HG03060 (cell line): ENCODE results near the gene MYEOV.

ENCODE experiments used
- ATAC-seq: cut with Tn5 transposase; IDR thresholded peaks from one replicate; pipeline ENCODE4 v1.9.1; 2021; ENCODE audit warnings: low read depth, moderate number of reproducible peaks; ENCODE audit not compliant: unreplicated experiment

MYEOV gene

DNA sequence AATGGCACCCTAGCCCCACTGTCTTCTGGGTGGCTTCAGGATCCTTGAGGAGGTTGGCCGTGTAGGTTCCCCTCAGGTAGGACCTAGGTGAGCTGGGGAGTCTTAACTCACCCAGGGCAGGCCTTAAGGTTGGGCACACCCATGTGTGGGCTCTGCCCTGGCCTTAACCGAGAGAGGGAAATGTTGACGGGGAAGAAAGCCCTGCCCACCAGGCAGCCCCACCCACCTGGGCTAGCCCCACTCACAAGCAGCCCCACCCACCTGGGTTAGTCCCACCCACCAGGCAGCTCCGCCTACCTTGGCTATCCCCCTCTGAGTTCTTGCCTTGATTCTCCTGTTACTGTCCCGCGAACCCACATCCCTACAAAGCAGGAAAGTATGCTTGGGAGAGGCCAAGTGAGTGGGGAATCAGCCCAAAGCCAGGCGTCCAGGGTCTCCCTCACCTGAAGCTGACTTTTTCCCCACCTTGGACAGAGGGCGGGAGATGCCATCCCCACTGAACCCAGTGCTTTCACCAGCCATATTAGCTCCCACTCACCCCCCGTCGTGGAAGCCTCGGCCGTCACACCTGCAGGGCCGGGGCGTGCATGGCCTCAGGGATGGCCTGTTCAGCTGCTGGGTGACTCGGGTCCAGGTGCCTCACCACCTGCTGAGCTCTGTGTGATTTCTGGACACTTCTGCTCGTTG lies at the start of gene MYEOV:
Gene MYEOV, plus strand, starts transcription at position 337 of the 687 bp plus-strand sequence. CDS start 1,200 bp downstream, outside the sequence.
- no peak for ATAC-seq

DNA sequence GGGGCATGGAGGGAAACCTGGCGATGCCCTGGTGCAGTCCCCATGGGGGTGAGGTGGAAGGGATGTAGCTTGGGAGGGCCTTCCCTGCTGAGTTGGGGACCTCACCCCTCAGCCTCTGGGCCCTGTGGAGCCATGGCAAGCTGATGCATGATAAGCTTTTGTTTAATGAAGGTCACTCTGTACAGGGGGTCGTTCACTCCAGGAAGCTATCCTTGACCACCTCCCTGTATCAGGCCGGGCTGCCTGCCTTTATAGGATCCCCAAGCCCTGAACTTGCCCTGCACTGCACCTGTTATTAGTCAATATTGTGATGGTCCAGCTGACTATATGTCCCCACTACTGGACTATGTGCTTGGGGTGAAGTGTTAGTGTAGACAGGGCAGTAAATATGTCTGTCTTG lies 49.7 kb upstream of the MYEOV start:
- ATAC-seq, result no peak

DNA sequence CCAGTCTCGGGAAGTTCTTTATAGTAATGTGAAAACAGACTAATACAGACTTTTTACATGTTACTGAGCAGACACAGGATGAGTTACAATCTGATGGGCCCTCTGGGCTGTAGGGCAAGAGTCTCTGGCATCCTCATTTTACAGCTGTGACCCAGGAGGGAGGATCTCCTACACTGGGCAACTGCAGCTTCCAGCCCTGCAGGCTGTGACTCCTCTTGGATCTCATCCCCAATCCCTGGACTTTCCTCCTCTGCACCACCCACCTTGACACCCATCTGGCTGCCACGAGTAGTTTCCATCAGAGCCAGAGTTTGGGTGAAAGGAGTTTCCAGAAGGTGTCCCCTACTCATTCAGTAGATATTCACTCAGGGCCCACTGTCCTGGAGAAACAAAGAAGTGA lies 48.9 kb upstream of the MYEOV start:
- no peak for ATAC-seq

DNA sequence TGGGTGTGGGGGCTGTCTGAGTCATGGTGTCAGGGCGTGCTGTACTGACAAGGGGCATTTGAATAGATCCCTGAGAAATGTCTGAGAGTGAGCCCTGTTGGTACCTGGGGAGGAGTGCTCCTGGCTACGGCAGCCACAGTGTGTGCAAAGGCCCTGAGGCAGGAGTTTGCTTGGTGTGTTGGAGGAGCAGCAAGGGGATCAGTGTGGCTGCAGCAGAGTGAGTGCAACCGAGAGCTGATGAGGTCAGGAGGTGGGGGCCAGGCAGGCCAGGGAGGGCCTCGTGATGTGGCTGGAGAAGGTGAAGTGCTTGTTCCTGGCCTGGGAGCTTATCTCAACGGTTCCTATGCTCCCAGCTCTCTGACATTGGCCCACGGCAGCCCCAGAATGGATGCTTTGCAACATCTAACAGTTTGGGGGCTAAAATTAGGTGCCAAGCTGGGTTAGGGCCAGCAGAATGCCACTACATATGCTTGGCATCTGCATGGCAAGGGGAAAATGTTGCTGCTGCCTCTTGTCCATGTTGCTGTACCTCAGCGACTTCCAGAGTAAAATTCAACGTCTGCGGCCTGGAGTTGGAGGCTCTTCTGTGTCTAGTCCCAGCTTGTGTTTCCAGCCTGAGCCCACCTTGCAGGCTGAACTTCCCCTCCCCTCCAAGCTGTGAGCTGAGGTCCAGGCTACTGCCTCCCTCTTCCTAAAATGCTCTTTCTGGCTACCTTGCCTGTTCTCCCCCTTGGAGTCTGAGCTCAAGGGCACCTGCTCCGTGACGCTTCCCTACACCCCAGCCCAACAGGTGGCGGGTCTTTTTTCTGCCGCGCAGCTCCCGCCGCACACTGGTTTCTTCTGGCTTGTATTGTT lies 48.2 kb upstream of the MYEOV start:
- ATAC-seq, result no peak

DNA sequence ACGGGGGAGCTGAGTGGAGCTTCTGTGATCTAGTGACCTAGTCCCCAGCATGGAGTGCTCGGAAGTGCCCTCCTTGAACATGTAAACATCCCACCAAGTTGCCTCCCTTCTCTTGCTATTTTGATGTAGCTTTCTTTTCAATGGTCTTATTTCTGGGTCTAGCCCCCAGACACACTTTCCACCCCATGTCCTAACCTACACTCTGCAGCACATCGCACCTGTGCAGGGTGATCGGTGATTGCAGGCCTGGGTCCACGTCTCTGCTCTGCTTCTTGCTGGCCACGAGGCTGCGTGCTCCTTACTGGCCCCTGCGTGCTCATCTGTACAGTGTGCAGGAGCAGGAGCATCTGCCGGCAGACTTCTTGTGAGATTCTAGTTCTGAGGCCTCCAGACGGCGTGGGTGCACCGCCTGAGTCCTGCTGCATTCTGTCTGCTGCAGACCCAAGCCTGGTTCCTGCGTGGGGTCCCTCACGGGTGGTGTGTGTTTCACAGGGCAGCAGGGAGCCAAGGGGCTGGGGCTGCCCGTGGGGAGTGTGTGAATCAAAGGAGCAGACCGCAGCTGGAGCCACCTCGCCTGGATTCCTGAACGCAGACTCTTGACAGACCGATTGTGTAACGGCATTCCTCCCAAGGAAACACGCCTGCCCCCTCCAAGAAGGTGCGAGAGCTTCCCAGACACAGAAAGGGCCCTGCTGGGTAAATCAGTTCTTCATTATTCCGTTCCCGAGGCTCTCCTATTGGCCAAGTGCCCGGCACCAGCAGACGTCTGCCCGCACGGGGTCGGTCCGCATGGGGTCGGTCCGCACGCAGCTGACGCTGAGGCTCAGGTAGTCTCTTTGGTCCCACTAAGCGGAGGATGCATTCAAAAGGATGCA lies 44.4 kb upstream of the MYEOV start:
- ATAC-seq, result no peak

DNA sequence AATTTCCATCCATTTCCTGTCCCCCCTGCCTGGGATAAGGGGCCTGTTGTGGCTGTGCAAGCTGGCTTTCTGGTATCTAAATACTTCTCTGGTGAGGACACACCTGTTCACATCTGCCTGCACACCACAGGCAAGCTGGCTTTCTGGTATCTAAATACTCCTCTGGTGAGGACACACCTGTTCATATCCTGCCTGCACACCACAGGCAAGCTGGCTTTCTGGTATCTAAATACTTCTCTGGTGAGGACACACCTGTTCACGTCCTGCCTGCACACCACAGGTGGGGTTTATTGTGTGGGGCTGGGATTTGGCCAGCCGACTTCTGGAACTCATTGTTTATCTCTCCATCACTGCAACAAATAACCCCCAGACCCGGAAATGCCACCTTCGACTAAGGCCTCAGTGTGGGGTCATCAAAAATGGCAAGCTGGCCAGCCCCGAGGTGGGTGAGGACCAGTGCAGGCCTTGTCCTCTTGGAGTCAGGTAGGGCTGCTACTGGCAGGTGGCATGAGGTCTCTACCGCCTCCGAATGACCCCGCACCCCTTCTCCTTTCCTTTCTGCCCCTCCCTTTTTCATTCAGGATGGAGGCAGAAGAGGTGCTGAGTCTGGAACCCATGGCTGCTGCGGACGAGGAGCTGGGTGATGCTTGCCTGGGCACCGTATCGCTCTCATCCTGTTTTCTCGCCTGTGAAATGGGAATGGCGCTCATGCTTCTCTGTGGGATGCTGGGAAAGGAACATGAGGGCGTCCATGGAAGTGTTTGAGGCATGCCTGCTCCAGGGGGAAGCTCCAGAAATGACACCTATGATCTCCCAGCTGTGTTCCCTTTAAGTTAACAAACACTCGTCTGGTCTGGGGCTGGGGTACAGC lies 43.5 kb upstream of the MYEOV start:
- ATAC-seq, result no peak

DNA sequence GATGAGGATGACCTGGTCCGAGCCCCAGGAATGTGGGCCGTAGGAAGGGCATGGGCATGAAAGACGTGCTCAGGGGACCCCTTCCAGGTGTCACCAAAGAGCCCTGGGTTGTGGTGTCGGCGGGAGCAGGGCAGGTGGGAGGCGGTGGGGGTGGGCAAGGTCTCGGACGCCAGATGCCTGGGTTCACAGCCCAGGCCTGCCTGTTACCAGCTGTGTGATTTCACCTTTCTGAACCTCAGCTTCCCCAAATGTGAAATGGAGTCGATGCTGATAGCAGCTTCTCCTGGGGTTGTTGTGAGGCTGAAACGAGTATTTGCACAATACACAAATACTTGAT lies 42.9 kb upstream of the MYEOV start:
- ATAC-seq, result no peak

DNA sequence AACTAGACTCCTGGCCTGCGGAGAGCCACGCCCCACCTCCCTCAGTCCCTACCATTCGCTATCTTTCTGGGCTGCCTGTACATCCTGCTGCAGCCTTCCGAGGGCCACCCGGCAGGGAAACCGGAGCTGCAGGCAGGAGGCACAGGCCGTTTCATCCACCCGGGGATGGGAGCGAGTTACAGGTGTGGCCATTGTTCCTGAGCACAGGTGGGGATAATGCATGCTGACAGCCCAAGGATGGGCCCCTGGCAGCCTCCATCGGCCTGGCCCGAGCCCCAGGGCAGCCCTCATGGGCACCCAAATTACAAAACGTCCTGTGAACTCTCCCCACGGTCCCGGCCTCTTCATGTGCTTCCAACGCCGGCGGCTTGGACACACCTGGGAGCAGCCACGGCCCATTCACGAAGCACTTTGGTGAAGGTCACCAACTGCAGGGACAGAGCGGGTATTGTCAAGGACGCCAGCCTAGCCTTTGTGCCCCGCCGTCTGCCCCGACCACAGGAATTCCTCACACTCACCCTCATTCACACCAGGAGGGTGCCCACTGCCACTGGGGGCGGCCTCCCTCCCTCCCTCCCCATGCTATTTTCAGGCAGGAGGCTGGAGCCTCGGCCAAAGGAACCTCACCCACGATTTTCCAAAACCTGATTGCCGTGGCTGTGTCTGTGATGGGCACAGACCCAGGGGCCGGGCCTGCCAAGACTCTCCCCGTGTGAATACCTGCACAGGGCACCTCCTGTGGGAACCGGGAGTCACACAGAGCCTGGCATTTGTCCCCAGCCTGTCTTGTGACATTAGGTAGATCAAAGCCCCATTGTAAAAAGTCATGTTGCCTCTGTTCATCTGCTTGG lies 42.1 kb upstream of the MYEOV start:
- no peak for ATAC-seq

DNA sequence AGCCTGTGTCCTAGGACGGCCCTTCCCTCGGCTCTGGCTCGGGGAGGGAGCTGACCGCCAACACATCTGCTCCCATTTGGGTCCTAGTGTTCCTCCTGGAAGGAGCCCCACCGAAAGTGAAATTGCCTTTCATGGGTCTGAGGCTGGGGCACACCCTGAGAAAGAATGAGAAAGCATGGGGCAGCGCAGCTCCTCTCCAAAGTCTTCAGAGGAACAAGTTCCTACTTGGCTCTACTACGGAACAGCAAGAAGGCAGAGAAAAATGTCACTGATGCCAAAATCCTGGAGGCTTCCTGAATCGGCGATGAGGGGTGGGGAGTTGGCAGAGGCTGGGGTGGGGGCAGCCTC lies 41.5 kb upstream of the MYEOV start:
- ATAC-seq, result no peak

DNA sequence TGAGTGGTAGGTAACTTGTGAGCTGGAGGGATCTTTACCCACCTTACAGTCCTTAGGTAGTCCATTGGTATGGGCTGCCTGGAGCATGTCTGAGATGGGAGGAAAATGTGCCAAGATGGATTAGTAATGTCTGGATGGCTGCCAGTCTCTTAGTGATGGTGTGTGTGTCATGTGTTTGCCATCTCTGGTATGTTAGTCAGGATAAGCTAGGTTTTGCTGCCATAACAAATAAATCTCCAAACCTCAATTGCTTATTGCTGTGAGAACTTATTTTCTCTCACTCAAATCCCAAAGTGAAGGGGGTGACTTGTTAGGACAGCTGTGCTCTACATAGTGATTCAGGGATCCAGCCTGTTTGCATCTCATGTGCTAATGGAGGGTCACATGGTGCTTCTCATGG lies 40.9 kb upstream of the MYEOV start:
- ATAC-seq, result no peak

DNA sequence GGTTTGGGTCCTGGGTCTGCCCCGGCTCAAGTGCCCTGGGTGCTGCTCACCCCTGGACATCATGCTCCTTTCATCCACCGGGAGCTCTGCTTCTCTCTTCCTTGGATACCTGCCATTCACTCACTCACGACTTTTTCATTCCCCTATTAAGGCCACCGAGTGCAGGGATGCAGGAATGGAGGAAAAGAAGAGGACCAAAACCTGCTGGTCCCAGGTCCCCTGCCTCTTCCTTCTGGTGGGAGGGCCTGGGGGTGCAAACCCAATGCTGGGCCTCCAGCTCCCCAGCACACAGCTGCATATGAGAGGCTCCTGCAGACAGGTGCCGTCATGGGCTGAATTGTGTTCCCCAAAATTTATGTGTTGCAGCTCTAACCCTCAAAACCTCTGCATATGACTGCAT lies 36.8 kb upstream of the MYEOV start:
- no peak for ATAC-seq

DNA sequence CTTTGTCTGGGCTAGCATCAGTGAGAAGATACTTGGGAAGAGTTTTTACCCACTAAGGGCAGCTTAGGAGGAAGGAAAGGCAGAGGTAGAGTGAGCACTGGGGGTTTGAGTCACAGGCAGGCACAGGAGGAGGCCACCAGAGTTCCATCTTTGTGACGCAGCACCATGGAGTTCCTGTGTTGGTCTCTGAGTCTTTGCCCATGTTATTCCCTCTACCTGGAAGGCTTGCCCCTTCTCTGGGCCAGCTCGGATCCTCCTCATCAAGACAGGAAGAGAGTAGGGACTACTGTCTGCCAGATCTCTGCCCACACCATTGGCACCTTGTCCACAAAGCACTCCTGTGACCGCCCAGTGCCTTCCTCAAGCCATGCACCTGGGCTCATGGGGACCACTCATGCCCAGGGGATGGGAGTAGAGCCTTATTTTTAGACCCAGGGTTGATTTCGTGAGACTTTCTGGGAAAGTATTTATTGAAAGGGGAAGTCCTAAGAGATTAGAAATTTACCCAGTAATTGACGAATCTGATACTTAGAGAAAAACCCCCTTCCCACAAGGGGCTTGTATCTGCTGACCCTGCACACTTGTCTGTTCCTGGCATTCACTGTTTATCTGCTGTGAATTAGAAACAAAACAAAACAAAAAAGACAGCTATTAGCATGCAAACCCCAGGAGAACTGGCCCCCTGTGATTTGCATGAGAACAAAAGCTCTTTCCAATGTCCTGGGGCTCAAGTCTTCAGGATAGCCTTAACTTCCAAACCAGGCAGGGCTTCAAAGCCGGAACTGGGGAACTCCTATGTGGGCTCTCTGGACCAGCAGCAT lies 35.9 kb upstream of the MYEOV start:
- no peak for ATAC-seq

DNA sequence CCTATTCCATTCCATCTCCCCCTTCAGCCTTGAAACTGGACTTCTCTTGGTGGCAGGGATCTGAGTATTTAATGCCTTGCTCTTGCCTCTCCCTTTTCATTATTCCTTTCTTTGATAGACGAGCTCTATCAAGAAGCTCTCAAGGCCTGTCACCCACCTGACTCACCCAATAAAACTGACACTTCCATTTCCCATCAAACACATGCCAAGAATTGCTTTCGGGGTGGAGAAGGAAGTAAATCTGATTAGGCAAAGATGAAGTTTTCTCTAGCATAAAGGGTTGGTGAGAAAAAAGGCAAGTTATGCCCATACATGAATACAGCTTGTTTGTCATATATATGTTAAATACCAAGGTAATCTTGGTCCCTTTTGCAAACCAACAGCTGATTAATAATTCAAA lies 34.9 kb upstream of the MYEOV start:
- ATAC-seq, result no peak

DNA sequence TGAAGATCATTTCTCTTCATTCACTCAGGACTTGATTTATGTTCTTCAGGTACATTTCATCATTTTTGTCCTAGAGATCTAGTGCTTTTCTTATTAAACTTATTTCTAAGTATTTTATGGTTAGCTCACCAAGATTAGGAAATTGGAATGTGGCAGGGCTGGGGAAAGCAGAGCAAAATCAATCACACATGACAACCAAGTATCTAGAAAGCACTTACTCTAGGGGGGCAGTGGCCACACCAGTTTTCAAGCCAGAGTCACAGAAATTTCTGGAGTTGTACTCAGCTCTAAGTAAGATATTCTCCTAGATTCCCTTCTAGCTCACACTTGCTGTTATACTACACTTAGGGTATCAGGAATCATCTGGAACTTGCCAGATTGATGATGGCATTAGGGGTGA lies 33.3 kb upstream of the MYEOV start:
- no peak for ATAC-seq

DNA sequence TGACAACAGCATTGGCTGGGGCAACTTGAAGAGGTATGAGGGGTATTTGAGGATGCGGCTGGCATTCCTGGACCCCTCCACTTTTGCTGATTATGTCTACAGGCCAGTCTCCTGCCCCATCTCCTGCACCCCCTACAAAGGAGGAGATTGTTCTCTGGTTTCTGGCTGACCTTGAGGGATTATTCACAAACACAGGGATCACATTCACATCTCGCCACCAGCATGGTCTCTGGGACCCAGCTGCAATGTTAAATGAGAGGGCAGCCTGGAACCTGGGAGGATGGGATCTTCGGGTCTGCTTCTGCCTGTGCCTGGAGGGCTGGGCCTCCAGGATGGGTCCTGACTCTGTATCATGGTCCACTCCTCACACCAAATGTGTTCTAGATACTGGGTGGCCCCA lies 32.8 kb upstream of the MYEOV start:
- no peak for ATAC-seq

DNA sequence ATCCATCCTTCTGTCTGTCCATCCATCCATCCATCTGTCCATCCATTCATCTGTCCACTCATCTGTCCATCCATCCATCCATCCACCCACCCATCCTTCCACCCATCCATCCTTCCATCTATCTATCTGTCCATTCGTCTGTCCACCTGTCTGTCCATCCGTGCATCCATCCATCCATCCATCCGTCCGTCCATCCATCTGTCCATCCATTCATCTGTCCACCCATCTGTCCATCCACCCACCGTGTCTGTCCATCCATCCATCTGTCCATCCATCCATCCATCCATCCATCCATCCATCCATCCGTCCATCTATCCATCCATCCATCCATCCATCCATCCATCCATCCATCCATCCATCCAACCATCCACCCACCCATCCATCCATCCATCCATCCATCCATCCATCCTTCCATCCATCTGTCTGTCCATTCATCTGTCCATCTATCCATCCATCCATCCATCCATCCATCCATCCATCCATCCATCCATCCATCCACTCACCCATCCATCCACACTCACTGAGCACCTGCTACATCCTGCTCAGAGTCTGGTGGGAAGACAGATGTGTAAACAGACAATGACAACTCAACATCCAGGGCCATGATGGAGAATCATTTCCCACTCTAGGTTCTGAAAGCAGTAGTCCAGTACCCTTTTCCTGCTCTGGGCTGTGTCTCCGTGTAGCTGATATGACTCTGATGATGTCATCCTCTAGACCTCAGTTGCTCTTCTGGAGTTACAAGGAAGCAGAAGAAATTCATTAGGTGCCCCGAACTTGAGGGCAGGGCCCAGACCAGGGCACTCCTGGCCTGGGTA lies 30.8 kb upstream of the MYEOV start:
- ATAC-seq, result no peak

DNA sequence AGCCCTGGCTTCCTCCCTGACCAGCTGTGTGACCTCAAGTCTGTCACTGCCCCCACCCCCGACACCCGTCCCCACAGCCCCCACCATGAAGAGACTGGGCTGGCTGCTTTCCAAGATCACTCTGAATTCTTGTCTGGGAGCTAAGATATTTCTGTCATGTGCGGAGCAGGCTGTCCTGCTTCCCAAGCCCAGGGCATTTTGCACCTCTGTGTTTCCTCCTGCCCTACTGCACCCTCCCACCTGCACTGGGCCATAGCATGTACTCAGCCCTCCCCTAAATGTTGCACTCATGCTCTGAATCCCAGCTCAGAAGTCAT lies 30.3 kb upstream of the MYEOV start:
- no peak for ATAC-seq

DNA sequence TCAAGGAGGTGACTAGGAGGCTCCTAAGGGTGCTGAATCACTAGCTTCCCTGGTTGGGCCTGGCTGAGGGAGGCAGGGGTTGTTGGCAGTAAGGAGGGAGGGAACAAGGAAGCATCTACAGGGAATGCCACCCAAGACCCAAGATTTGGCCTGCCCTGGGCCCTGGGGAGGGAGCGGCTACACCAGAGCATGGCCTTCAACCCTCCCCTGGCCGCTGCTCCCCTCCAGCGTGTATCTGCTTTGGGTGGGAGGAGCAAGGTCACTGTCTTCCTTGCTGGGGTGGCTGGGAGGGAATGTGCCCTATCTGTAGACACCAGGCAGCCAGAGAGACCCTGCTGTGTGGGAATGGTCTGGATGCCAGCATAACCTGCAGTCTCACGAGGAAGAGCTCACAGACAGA lies 29.5 kb upstream of the MYEOV start:
- no peak for ATAC-seq
